HG03457 (cell line): ENCODE measurements around the gene IL9.
"Not testable (repeated sequence)": the region's sequence is repeated elsewhere in the genome, so short reads cannot be mapped to it uniquely, and the experiment has no call there.

Experiments
- ATAC-seq: cut with Tn5 transposase; IDR thresholded peaks from one replicate; pipeline ENCODE4 v1.9.1; 2021; ENCODE audit warnings: moderate number of reproducible peaks; ENCODE audit not compliant: unreplicated experiment

The IL9 gene

GRCh38 chr5:135869935-135870334 is 25.7 kb downstream of the IL9 start:
- ATAC-seq, result no peak

GRCh38 chr5:135869276-135869675 is 26.4 kb downstream of the IL9 start:
- ATAC-seq, result no peak

GRCh38 chr5:135868681-135869080 is 27.0 kb downstream of the IL9 start:
- no peak for ATAC-seq

- ATAC-seq, result no peak
Measured at GRCh38 chr5:135867599-135867998, 28.0 kb downstream of the IL9 start.

DNA sequence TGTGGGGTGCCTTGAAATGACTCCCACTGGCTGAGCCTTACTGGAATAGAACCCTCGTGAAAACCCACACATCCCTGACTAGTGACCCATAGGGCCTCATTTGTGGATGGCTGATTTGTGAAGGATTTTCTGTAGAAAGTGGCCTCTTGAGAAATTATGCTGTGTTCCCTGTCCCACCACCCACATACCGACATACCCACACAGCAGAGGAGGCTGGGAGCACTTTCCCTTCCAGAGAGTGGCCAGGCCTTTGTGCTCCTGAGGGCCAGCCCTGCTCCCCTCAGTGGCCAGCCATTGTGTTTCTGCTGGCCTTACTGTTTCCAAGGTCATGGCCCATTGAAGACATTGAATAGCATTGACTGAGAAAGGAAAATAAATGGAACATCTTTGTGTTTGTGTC is 29.6 kb downstream of the IL9 start:
- no peak for ATAC-seq

GRCh38 chr5:135864503-135865435 is 30.9 kb downstream of the IL9 start:
- no peak for ATAC-seq

DNA sequence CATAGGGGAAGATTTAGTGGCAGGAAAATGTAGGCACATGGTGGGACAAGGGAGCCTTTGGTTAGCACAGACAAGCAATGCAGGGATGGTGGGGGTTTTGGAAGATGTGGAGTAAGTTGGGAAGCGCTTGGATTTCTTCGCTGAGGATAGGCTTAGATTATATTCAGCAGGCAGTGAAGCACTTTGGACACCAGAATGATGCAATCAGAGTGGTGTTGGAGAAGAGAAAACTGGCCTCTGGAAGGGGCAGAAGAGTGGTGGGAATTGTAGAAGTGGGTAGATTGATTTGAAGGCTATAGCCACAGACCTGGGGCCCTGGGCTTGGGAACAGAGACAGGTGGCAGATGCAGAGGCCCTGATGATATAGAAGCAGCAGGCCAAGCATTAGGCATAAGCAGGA is 32.9 kb downstream of the IL9 start:
- ATAC-seq, result no peak

- no peak for ATAC-seq
Measured at GRCh38 chr5:135862086-135862485, 33.6 kb downstream of the IL9 start.

DNA sequence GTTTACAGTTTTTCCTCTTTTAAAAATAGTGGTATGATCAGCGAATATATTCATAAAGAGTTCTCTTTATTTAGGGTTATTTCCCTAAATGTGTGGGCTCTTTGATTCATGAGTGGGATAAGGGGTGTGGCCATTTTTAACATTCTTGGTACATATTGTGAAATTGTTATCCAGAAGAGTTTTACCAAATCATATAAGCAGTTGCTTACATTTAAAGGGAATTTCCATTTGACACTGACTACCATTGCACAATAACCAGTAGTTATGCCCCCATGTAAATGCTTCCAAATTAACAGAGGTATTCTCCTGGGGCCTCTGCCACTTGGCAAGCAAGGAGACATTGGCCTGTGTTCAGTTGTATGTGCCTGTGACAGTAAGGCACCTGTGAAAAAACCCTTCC is 34.0 kb downstream of the IL9 start:
- no peak for ATAC-seq

DNA sequence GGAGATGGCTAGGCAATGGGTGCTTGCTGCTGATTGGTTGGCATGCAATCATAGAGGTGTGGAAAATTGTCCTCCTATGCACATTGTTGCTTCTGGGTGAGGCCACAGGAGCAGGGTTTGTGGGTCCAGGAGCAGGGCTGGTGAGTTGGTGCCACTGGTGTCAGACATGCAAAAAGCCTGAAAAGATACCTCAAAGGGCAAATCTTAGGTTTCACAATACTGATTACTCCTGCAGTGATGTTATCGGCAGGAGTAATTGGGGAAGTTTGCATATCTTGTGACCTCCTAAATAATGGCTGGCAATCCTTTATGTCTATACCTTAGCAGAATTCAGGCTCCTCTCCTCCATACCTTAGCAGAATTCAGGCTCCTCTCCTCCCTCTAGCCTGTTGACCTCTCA is 36.0 kb downstream of the IL9 start:
- no peak for ATAC-seq

GRCh38 chr5:135859186-135859585 is 36.5 kb downstream of the IL9 start:
- ATAC-seq, result not testable (repeated sequence)

DNA sequence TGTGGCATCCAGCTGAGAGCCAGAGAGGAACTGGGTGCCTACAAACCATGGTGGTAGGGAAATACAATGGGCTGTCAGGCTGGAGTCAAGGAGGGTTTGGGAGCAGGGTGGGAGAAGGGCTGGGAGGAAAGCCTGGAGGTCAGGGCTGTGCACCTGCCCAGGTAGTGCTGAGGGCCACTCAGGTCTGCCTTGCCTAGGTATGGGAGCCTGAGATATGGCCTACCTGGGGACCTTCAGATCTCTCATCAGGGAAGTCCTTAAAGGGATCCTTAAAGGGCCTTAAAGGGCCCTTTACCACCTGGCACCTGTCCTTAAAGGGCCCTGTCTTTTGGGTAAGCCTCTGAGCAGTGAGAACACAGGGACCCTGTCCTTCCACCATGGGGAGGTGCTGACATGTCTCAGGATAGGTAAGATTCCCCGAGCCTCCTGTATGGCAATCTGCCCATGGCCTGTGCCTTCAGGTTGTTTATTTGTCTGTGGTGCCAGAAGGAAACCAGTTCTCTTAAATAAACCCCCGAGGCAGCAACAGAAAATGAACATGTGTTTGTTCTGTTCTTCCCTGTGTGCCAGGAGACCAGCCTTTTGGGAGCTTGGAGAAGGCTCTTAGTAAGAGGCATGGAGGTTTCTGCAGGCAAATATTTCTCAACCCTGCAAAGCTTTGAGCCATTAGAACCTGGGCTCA is 37.9 kb downstream of the IL9 start:
- ATAC-seq, result no peak

DNA sequence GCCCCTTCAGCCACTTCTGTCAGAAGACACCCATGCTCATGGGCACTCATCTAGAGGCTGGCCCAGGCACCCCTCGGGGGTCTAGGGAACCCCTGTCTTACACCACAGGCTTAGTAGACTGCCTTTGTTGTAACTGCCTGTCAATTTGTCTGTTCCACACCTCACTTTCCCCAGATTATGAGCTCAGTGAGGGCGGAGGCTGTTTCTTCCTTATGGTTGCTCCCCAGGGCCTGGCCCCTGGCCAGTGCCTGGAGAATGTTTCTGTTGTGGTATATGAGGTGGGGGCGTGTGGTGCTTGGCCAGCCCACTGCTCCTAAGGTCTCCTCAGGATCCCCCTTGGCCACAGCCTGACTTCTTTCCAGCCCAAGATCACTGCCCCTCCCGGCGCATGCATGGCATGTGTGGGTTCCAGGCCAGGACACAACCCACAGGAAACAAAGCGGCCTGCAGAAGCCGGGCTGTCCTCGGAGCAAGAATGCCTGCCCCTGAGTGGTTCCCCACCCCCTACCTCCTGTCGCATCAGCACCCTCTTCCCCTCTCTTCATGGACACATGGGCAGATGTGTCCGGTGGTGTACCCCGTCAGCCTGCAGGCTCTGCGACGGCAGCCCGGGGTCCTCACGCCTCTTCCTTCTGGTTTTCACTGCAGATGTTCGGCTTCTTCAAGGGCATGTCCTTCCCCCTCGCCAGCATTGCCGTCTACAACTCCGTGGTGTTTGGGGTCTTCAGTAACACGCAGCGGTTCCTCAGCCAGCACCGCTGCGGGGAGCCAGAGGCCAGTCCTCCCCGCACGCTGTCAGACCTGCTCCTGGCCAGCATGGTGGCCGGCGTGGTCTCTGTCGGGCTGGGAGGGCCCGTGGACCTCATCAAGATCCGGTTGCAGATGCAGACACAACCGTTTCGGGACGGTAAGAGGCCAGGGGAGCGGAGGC is 43.5 kb downstream of the IL9 start:
- no peak for ATAC-seq

- no peak for ATAC-seq
Measured at GRCh38 chr5:135851186-135851914, 44.3 kb downstream of the IL9 start.

DNA sequence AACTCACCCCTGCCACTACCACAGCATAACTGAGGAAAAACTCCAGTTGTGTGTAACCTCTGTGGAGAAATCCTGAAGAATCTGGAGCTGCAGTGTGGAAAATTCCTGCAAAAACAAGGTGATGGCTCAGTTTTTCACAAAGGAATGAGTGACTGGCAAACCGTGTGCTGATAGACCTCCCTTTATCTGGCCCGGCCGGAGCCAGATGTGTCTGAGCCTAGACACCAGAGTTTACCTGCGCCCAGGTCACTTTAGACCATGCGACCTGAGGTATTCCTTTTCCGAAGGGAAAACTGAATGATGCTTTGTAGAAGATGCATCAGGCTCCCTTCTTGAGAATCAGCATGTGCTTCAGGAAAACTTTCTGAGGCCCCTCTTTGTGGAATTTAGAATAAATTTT is 45.0 kb downstream of the IL9 start:
- ATAC-seq, result no peak

DNA sequence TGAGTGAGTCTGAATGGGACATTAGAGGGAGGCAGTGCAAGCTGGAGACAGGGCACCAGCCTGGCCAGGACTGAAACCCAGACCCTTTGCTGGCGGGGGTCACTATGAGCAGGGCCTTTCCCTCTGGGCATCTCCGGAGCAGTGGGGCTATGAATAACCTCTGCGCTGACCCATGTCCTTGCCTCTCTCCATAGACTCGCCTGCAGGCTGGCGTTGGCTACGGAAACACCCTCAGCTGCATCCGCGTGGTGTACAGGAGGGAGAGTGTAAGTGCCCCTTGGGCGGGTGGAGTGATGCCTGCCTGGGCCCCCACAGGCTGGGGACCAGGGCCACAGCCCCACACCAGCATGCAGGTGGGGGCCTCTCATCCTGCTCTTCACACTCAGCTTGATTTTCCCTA is 45.4 kb downstream of the IL9 start:
- ATAC-seq, result no peak

GRCh38 chr5:135847976-135848375 is 47.7 kb downstream of the IL9 start:
- ATAC-seq, result no peak

- no peak for ATAC-seq
Measured at GRCh38 chr5:135846311-135846710, 49.3 kb downstream of the IL9 start.

- ATAC-seq, result no peak
Measured at GRCh38 chr5:135843571-135844337, 51.9 kb downstream of the IL9 start.

- ATAC-seq, result no peak
Measured at GRCh38 chr5:135842737-135843136, 52.9 kb downstream of the IL9 start.
